ENCODE data around the gene TNRC6C.

DNA sequence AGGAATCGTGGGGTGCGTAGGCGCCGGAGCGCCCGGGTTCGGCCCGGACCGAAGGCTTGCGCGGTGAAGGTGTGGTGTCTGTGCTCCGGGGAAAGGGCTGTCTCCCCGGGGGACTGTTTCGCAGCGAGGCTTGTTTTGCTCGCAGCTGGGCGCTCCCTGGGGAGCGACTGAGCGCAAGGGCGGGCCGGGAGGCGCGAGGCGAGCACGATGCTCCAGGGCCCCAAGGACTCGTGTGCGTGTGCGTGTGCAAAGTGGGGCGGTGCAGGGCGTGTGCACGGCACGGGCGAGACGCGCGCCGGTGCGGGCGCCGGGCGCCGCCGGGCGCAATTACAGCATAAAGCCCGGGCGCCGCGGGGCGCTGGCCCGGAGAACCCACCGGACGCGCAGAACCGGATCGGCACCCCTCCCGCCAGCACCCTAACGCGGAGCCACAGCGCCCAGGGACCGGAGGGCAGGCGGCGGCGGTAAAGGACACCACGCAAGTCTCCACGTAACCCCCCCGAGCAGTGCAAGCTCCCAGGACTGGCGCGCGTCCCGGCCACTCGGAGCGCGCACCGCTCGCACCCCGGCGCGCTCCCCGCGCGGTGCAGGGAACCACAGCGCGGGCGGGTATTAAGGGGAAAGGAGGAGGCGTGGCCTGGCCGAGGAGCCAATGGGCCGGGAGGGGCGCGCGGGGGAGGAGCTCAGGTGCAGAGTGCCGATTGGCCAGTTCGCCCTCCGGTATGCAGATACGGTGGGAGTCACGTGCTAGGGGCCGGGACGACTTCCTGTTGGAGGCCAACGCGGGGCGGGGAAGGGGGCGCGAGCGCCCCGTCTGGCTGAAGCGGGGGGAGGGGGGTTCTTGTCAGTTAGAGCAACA lies at the start of gene TNRC6C:
- TF ChIP-seq GATA3 (IDR thresholded peaks at IDR 0.05; ENCODE audit: low read depth, low read length) (no peak), GATA2 (IDR thresholded peaks at IDR 0.05; ENCODE audit: low read depth, low read length) (peak; percentile 5; the same call in 1 of the 2 replicates)

Measured in SH-SY5Y (cell line).